GM23248 (cell line): ENCODE results near the gene PAX6. TPM values are rescaled to one million over a fixed set of nuclear protein-coding genes. Genes with fewer than 3 reads are reported as not detected.
A peak's percentile ranks its signal among the peaks of the same experiment; 100 is the strongest.

Experiments used
- DNase-seq: peaks from one replicate; pipeline ENCODE4 v3.0.0-alpha.2; 2015
- H2AFZ ChIP-seq: fragments of 200-600 bp; sonication (generic); 2 replicates; pipeline ENCODE4 v1.6.1; 2016; ENCODE audit warnings: antibody characterized with exemption
- H3F3A ChIP-seq: fragments of 200-600 bp; sonication (generic); 2 replicates; pipeline ENCODE4 v1.6.1; 2016; ENCODE audit warnings: mild to moderate bottlenecking, antibody characterized with exemption, mixed run types; ENCODE audit not compliant: insufficient read depth
- H3K27ac ChIP-seq: fragments of 200-600 bp; sonication (generic); 2 replicates; pipeline ENCODE4 v1.5.1; 2016; ENCODE audit warnings: mild to moderate bottlenecking
- H3K27me3 ChIP-seq: fragments of 200-600 bp; sonication (generic); replicated peaks from 2 replicates; pipeline ENCODE4 v1.6.1; 2016; ENCODE audit warnings: mild to moderate bottlenecking; ENCODE audit not compliant: insufficient read depth
- H3K36me3 ChIP-seq: fragments of 200-600 bp; sonication (generic); 2 replicates; pipeline ENCODE4 v1.6.1; 2016; ENCODE audit warnings: low read depth, mild to moderate bottlenecking
- H3K4me1 ChIP-seq: fragments of 200-600 bp; sonication (generic); 2 replicates; pipeline ENCODE4 v1.6.1; 2016; ENCODE audit warnings: mild to moderate bottlenecking; ENCODE audit not compliant: insufficient read depth
- H3K4me2 ChIP-seq: fragments of 200-600 bp; sonication (generic); one replicate; pipeline ENCODE4 v1.6.1; 2016; ENCODE audit warnings: mild to moderate bottlenecking; ENCODE audit not compliant: unreplicated experiment
- H3K4me3 ChIP-seq: fragments of 200-600 bp; sonication (generic); 2 replicates; pipeline ENCODE4 v1.5.1; 2016; ENCODE audit warnings: mild to moderate bottlenecking
- H3K79me2 ChIP-seq: fragments of 200-600 bp; sonication (generic); 2 replicates; pipeline ENCODE4 v1.6.1; 2016; ENCODE audit warnings: mild to moderate bottlenecking; ENCODE audit not compliant: insufficient read depth
- H3K9ac ChIP-seq: fragments of 200-600 bp; sonication (generic); 2 replicates; pipeline ENCODE4 v1.6.1; 2016; ENCODE audit warnings: mild to moderate bottlenecking
- H3K9me2 ChIP-seq: fragments of 200-600 bp; sonication (generic); 2 replicates; pipeline ENCODE4 v1.6.1; 2016; ENCODE audit warnings: mixed run types, mild to moderate bottlenecking, moderate library complexity; ENCODE audit not compliant: insufficient read depth
- H3K9me3 ChIP-seq: fragments of 200-600 bp; sonication (generic); one replicate; pipeline ENCODE4 v1.6.1; 2017; ENCODE audit warnings: low read depth
- H4K20me1 ChIP-seq: fragments of 200-600 bp; sonication (generic); 2 replicates; pipeline ENCODE4 v1.6.0; 2016; ENCODE audit not compliant: insufficient read depth
- EZH2 ChIP-seq: fragments of 200-600 bp; sonication (generic); IDR thresholded peaks from 2 replicates; pipeline ENCODE4 v1.6.1; 2018; ENCODE audit warnings: antibody characterized with exemption, mild to moderate bottlenecking; ENCODE audit not compliant: insufficient read depth, poor library complexity, severe bottlenecking
- EZH2phosphoT487 ChIP-seq: fragments of 200-600 bp; sonication (generic); IDR thresholded peaks from 2 replicates; pipeline ENCODE4 v1.6.1; 2018; ENCODE audit warnings: antibody characterized with exemption, moderate library complexity, mild to moderate bottlenecking, low read depth; ENCODE audit not compliant: insufficient read depth
- WGBS, 2 experiments: methylation state at CpG; one replicate each; pipeline ENCODE4 v1.1.6; 2015 to 2017; ENCODE audit warnings: low lambda C conversion rate in 2 of 2, low coverage in 1 of 2; ENCODE audit errors: missing lambda C conversion rate in 2 of 2; 5-methylcytosine and 5-hydroxymethylcytosine counted together
- in situ Hi-C: fragments of 300-500 bp; cut with MboI; formaldehyde crosslinking; loops from 2 replicates; pipeline ENCODE4 v1.15.0; 2020
- polyA plus RNA-seq: library from polyadenylated mRNA; unstranded; fragments of >200 nt; fragmentation: Nextera tagmentation; extraction: Ambion mirVana; gene quantifications from 2 replicates; pipeline ENCODE4 v1.2.1, GENCODE V29; 2016
- total RNA-seq: library from RNA; depleted of rRNA; stranded (reverse); fragments of >200 nt; shearing (Covaris generic); gene quantifications from 2 replicates; pipeline ENCODE4 v1.2.3, GENCODE V29; 2014

PAX6 gene
- total and polyA plus RNA-seq, 2 experiments from 2014 or later: 0.21 TPM; not detected in 1

DNA sequence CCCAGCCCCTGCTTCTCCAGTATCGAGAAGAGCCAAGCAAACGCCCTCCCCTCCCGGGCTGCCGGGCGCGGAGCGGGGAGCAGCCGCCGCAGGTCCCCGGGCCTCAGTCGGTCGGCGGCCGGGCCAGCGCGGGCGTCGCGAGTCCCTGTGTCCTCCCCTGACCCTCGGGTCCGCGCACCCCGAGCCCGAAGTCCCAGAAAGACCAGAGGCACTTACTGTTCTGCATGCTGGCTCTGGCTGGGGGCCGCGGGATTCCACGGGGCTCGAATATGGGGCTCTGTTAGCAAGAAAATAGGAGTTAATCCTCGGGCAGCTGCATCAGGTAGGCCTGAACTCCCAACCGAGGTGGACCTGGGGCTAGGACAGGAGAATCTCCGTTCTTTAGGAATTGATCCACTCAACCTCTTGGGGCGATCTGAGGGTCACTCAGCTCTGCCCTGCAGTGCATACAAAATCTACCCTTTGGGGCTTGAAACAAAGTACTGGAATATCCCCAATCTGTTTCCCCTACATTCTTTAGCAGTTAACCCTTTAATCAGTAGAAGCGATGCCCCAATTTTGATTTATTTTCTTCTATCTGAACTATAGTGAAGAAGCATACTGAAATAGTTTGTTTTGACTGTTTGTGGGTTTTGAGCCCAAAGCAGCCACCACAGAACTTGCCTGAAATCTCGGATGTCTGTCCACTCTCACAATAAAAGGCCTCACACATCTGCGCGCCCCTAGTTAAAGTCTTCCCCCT lies 4.8 kb downstream of the PAX6 start:
- Histone ChIP-seq H3K36me3 (no peaks in the 10 kb centered on the region), H3K4me2 (no peak overlapping the region), H3K9ac (no peak overlapping the region), H3K27ac (no peak overlapping the region), H4K20me1 (no peaks in the 10 kb centered on the region), H3K4me3 (no peak overlapping the region), H3K27me3 (peaks cover 94% of the 10 kb centered on the region), H3K9me3 (no peaks in the 10 kb centered on the region), H2AFZ (no peak overlapping the region), H3K79me2 (no peaks in the 10 kb centered on the region), H3K9me2 (no peaks in the 10 kb centered on the region), H3F3A (no peaks in the 10 kb centered on the region), H3K4me1 (no peaks in the 10 kb centered on the region; the same call in 1 of the 2 replicates)
- TF ChIP-seq EZH2phosphoT487: no peak
- TF ChIP-seq EZH2: peak; percentile 90
- in situ Hi-C loops: no loop called here
- WGBS, 2 experiments: 17 to 19% methylated on average over 25 to 32 of the region's 36 CpGs
- DNase-seq: no peak

DNA sequence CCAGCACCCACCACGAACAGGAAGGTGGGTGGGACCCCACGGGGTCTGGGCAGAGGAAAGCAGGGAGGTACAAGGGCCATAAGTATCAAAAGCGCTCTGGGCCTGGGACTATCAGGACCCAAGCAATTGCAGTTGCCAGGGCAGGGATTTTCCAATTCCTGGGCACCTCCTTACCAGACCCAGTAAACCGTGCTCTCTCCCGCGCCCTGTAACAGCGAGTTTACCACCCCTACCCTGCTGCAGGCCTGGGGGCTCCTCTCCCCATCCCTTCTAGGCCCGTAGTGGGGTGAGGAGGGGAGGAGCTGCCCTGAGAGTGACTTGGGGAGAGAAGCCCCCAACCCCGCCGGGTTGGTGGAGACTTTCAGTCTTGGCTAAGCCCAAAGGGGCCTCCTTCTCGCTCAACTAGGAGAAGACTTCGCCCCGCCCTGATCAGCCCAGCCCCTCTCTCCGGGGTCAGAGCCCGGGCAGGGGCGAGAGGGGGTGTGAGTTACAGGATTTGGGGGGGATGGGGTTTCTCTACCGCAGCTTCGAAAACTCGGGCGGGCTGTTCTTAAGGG lies 5.4 kb downstream of the PAX6 start:
- Histone ChIP-seq H3K9ac (no peak overlapping the region), H3K27me3 (peaks cover 94% of the 10 kb centered on the region), H3K36me3 (no peaks in the 10 kb centered on the region), H3K79me2 (no peaks in the 10 kb centered on the region), H3K4me3 (no peak overlapping the region), H3K27ac (no peak overlapping the region), H3K9me3 (no peaks in the 10 kb centered on the region), H3K4me1 (no peaks in the 10 kb centered on the region; the same call in 1 of the 2 replicates), H3K9me2 (no peaks in the 10 kb centered on the region), H3F3A (no peaks in the 10 kb centered on the region), H3K4me2 (no peak overlapping the region), H4K20me1 (no peaks in the 10 kb centered on the region), H2AFZ (no peak overlapping the region)
- in situ Hi-C loops: no loop called here
- WGBS, 2 experiments: 6% methylated on average over 13 to 20 of the region's 20 CpGs
- no peak for DNase-seq
- TF ChIP-seq EZH2: no peak
- TF ChIP-seq EZH2phosphoT487: no peak; the same call in 1 of the 2 replicates

DNA sequence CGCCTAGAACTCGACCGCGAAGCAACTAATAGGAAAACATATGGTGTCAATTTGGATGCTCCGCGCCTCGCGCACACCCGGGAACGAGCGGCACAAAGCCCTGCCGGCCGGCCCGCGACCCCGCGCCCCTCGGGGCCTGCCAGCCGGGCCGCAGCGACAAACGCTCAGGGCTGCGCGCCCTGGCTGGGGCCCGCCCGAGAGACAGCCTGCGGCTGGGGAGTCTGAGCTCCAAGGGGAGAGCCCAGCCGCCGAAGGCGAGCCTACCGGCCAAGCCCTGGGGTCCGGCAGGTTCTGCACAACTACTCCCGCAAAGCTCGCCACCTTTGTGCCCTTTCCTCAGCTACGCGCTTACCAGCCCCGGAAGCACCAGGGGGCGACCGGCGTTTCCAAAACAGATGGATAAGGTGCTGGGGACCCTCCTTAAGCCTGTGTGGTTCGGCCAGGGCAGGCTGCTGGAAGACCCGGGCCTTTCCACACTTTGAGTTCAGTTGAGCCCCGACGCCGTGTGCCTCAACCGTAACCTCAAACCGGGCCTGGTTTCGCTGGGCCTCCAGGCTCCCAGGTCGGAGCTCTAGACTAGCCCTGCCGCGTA lies 6.0 kb downstream of the PAX6 start:
- H2AFZ ChIP-seq: peak overlapping the region; percentile 52; the same call in 1 of the 2 replicates

DNA sequence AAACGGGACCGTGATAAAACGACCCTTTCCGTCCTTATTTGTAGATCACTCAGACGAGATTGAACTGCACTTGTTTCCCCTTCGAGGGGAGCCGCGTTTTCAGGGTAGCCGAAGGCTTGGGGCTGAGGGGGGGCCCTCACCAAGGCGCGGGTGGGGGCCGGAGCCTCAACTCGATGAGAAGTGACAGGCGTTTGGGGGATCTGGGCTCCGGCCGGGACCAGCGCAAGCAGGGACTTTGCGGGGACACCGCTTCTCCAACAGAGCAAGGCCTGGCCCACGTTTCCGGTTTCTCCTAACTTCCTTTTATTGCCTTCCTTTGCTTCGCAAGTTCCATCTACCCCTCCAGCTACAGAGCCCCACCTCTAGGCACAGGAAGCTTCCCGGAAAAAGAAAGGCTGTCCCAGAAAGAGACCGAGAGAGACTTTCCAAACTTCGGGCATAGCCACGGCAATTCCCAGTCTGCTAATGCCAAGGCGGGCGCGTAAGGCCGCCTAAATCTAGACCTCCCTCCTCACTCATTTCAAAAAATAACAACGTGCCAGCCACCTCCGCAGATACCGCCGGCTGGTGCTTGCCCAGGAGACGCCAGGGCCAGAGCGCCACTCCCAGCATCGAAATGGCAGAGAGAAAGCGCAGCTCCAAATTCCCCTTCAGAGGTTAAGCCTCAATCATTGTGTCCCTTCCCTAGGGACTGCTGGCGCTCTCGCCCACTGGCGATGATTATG lies 6.6 kb downstream of the PAX6 start:
- Histone ChIP-seq H3K27ac (no peak overlapping the region), H3K9me3 (no peaks in the 10 kb centered on the region), H3K9ac (no peak overlapping the region), H3K79me2 (no peaks in the 10 kb centered on the region), H3K4me3 (peak overlapping the region; percentile 53), H3K4me1 (no peaks in the 10 kb centered on the region), H3K9me2 (no peaks in the 10 kb centered on the region), H2AFZ (peak overlapping the region; percentile 52), H4K20me1 (no peaks in the 10 kb centered on the region), H3F3A (no peaks in the 10 kb centered on the region), H3K4me2 (peak overlapping the region; percentile 75), H3K27me3 (peaks cover 99% of the 10 kb centered on the region), H3K36me3 (no peaks in the 10 kb centered on the region)
- DNase-seq: no peak
- peak; percentile 90 for TF ChIP-seq EZH2
- peak; percentile 82; the same call in 1 of the 2 replicates for TF ChIP-seq EZH2phosphoT487
- whole genome bisulfite sequencing, 2 experiments: 3 to 4% methylated on average over 38 to 41 of the region's 41 CpGs
- in situ Hi-C loops: no loop called here

More for the DNA sequence above, 6.0 kb downstream of the PAX6 start:
- no peak overlapping the region for H3K27ac ChIP-seq
- peak overlapping the region; percentile 75 for H3K4me2 ChIP-seq
- H3K4me3 ChIP-seq: peak overlapping the region; percentile 53
- no peaks in the 10 kb centered on the region for H3K4me1 ChIP-seq
- H3K9me2 ChIP-seq: no peaks in the 10 kb centered on the region
- 6 to 9% methylated on average over 44 to 51 of the region's 51 CpGs for WGBS, 2 experiments
- H3F3A ChIP-seq: no peaks in the 10 kb centered on the region
- H3K9ac ChIP-seq: no peak overlapping the region
- H3K27me3 ChIP-seq: peaks cover 97% of the 10 kb centered on the region
- in situ Hi-C loops: no loop called here
- peak; percentile 1 for TF ChIP-seq EZH2
- no peak; the same call in 1 of the 2 replicates for TF ChIP-seq EZH2phosphoT487
- H4K20me1 ChIP-seq: no peaks in the 10 kb centered on the region
- H3K79me2 ChIP-seq: no peaks in the 10 kb centered on the region
- no peaks in the 10 kb centered on the region for H3K9me3 ChIP-seq
- H3K36me3 ChIP-seq: no peaks in the 10 kb centered on the region
- no peak for DNase-seq
